Naive thymus-derived CD4-positive, alpha-beta T cell (primary cell): ENCODE data around the gene LCA5. TPM values are rescaled to one million over a fixed set of nuclear protein-coding genes. Genes with fewer than 3 reads are reported as not detected.

Experiments
- polyA plus RNA-seq, 2 donors: library from polyadenylated mRNA; unstranded; fragments of 300-500 nt; fragmentation: Illumina TruSeq; gene quantifications; one replicate each; pipeline ENCODE4 v1.2.3, GENCODE V29; 2021
- total RNA-seq, 6 experiments: library from RNA in 5 of 6; stranded (reverse) in 5 of 6; gene quantifications; 1 replicate in 5 of 6; 2 replicates in 1 of 6; pipeline ENCODE4 v1.2.3 and lab custom pipeline; 2021 to 2026

LCA5 gene
- total and polyA plus RNA-seq, 7 experiments from 2014 or later = 0.10 to 0.65 (median 0.30) TPM

Other genes starting within 250 kb of the LCA5 start
- gene SH3BGRL2, start 93.9 kb upstream of the LCA5 start, total RNA-seq = 1 to 10 TPM in 3 of 5 experiments, under 1 TPM in 2; 0.17 to 2.9 (median 1.8) TPM
- under 1 TPM; 0.37 to 0.74 TPM for gene SH3BGRL2, start 93.9 kb upstream of the LCA5 start, polyA plus RNA-seq